AG09319 (cell line): ENCODE data around the gene DUXB.

Experiments used
- DNase-seq: peaks from one replicate; pipeline ENCODE4 v3.0.0-alpha.2; 2010; ENCODE audit warnings: low read depth; ENCODE audit errors: extremely low read depth
- TF ChIP-seq, protein P1 (sequence below): IDR thresholded peaks from 2 replicates; pipeline ENCODE4 v1.5.1; 2011; ENCODE audit warnings: low read depth, mild to moderate bottlenecking, inconsistent platforms, low read length, moderate library complexity

Gene DUXB, protein sequence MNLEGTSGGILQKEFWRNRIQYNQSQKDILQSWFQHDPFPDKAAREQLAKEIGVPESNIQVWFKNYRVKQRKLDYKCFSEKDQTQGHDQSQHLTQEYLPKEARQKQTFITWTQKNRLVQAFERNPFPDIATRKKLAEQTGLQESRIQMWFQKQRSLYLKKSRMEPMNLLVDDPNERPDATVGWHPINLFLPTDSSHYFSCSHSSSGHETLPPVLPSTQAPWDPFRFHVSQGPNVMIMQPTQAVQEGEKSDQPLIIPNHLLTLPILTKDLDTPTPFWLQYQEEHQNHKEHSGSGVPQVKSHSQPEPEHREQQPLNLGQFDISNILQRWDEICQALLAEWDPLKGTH

GRCh38 chr16:75701361-75701760 lies at the start of gene DUXB:
DUXB (minus strand) TSS chr16:75701461; CDS start chr16:75701418, 43 bp downstream.
- DNase-seq, result no peak
- TF ChIP-seq, protein P1, sequence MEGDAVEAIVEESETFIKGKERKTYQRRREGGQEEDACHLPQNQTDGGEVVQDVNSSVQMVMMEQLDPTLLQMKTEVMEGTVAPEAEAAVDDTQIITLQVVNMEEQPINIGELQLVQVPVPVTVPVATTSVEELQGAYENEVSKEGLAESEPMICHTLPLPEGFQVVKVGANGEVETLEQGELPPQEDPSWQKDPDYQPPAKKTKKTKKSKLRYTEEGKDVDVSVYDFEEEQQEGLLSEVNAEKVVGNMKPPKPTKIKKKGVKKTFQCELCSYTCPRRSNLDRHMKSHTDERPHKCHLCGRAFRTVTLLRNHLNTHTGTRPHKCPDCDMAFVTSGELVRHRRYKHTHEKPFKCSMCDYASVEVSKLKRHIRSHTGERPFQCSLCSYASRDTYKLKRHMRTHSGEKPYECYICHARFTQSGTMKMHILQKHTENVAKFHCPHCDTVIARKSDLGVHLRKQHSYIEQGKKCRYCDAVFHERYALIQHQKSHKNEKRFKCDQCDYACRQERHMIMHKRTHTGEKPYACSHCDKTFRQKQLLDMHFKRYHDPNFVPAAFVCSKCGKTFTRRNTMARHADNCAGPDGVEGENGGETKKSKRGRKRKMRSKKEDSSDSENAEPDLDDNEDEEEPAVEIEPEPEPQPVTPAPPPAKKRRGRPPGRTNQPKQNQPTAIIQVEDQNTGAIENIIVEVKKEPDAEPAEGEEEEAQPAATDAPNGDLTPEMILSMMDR, result no peak

GRCh38 chr16:75750528-75750927 lies 49.3 kb upstream of the DUXB start:
- no peak for DNase-seq
- TF ChIP-seq, protein P1, result no peak

DNA sequence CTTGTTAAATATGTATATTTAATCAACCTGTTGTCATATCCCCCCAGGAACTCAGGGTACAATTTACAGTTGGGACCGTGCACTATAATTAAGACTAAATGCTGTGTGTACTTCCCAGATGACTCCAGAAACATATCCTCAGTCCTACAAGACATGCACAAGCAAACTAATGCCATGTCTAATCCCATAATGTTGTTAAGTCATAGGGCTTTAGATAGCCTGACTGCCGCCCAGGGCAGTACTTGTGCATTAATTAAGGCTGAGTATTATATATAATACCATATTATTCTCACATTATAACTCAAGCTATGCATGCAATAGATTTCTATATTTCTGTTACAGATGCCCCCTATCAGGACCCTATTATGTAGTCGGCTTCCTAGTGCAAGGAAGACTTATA lies 45.1 kb upstream of the DUXB start:
- TF ChIP-seq, protein P1, result no peak
- DNase-seq, result no peak

DNA sequence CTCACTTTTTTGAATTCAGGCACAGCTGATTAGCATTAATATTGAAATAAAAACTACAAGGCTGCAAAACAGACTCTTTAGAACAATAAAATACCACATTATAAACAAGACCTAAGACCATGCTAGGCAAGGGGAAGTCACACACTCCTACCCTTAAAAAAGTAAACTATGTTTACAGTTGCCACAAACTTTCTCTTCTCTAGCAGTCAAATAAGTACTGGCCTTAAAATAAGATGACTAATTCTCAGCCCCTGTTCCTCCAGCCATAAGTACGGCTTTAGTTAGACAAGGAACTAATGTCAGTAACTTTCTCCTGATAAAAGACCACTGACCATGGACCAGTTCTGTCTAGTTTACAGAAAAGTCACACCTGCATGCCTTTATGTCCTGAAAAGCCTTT lies 44.6 kb upstream of the DUXB start:
- TF ChIP-seq, protein P1, result no peak
- DNase-seq, result no peak

- TF ChIP-seq, protein P1, result no peak
- DNase-seq, result no peak
Observed at GRCh38 chr16:75745242-75745641, 44.0 kb upstream of the DUXB start.

GRCh38 chr16:75742424-75743047 lies 41.3 kb upstream of the DUXB start:
- TF ChIP-seq, protein P1, result no peak
- DNase-seq, result no peak
